Measurements from ENCODE around the gene GSK3A. TPM values are rescaled to one million over a fixed set of nuclear protein-coding genes. Genes with fewer than 3 reads are reported as not detected.
A peak's percentile ranks its signal among the peaks of the same experiment; 100 is the strongest.

The GSK3A gene
- total and polyA plus RNA-seq, 9 of the 15 experiments (the other 6 are each of a cell fraction or from before 2014, with no cell fraction given), result 0.62 to 90.7 (median 33.3) TPM

- TF ChIP-seq PRDM10 (IDR thresholded peaks at IDR 0.05; ENCODE audit: partially characterized antibody) (peak; percentile 86), E2F8 (IDR thresholded peaks at IDR 0.05; ENCODE audit: low read depth, partially characterized antibody) (peak; percentile 71), MTF1 (CRISPR knock-in tag; IDR thresholded peaks at IDR 0.05; ENCODE audit: borderline replicate concordance) (no peak), CBFA2T3 (IDR thresholded peaks at IDR 0.05) (no peak; the same call in 1 of the 2 replicates), AFF4 (CRISPR knock-in tag; IDR thresholded peaks at IDR 0.05) (0 out of 2 replicates have a peak, but pooled peaks have one; percentile 58), CTCF (IDR thresholded peaks at IDR 0.05 in 2 of 3, conservative IDR thresholded peaks at IDR 0.05 in 1 of 3; ENCODE audit: insufficient read depth in 2 of 3, low read depth in 1 of 3, low read length in 3 of 3) (peak; percentile 91 to 92 (median 91)), RBM17 (IDR thresholded peaks at IDR 0.05; ENCODE audit: borderline replicate concordance, low read depth, low read length) (no peak), HBP1 (CRISPR knock-in tag; IDR thresholded peaks at IDR 0.05) (0 out of 2 replicates have a peak, but pooled peaks have one; percentile 7), HDAC1 (IDR thresholded peaks at IDR 0.05) (peak in 1 of 2 experiments; percentile 66; a peak in 1 of 4 replicates), HNRNPK (IDR thresholded peaks at IDR 0.05; ENCODE audit: low read depth, low read length, poor library complexity, severe bottlenecking) (peak; percentile 95)
Observed at GRCh38 chr19:42279902-42280814, 37.8 kb upstream of the GSK3A start (continued).
